ENCODE data around the gene PDZD8. TPM values are rescaled to one million over a fixed set of nuclear protein-coding genes. Genes with fewer than 3 reads are reported as not detected.

The PDZD8 gene
- total RNA-seq, 1 donor from 2014 or later, result 31.3 TPM

- peaks cover 73% of the 10 kb centered on the region for H3K79me2 ChIP-seq (ENCODE audit: insufficient read depth, low read length)
Observed at GRCh38 chr10:117334926-117335325, 40.3 kb downstream of the PDZD8 start.

GRCh38 chr10:117334066-117334465, 41.2 kb downstream of the PDZD8 start:
- no peak overlapping the region for H3K4me2 ChIP-seq (ENCODE audit: low read length)
- H3K36me3 Mint-ChIP-seq (ENCODE audit: low read depth, unreplicated experiment), result peaks cover 1% of the 10 kb centered on the region
- H3K4me1 Mint-ChIP-seq (ENCODE audit: low read depth, unreplicated experiment), result no peaks in the 10 kb centered on the region
- H4K20me1 ChIP-seq (ENCODE audit: insufficient read depth, low read length), result peaks cover 60% of the 10 kb centered on the region
- H3K27ac Mint-ChIP-seq (ENCODE audit: unreplicated experiment), result no peak overlapping the region
- H3K9ac ChIP-seq (ENCODE audit: low read length), result no peak overlapping the region
- no peak overlapping the region for H2AFZ ChIP-seq (ENCODE audit: low read depth, low read length)
- no peak overlapping the region for H3K27ac ChIP-seq (ENCODE audit: low read depth, low read length)
- DNase-seq (ENCODE audit: low read depth), result peak; percentile 12
- peaks cover 70% of the 10 kb centered on the region for H3K79me2 ChIP-seq (ENCODE audit: insufficient read depth, low read length)
- H3K36me3 ChIP-seq (ENCODE audit: insufficient read depth, low read length), result no peaks in the 10 kb centered on the region
- H3K4me3 Mint-ChIP-seq (ENCODE audit: unreplicated experiment), result no peak overlapping the region
- FAIRE-seq, result no peak
- H3K4me1 ChIP-seq (ENCODE audit: insufficient read depth, low read length), result no peaks in the 10 kb centered on the region
- H3K27me3 Mint-ChIP-seq (ENCODE audit: low read depth, unreplicated experiment), result no peaks in the 10 kb centered on the region
- TF ChIP-seq EZH2 (IDR thresholded peaks at IDR 0.05; ENCODE audit: insufficient read depth, low read length), result no peak
- no peak for TF ChIP-seq CTCF (IDR thresholded peaks at IDR 0.05; ENCODE audit: insufficient read depth, low read depth, low read length)
- no peaks in the 10 kb centered on the region for H3K27me3 ChIP-seq (ENCODE audit: insufficient read depth, low read length)
- no peak overlapping the region for H3K4me3 ChIP-seq (ENCODE audit: insufficient read depth, low read depth, low read length)
- H3K9me3 Mint-ChIP-seq (ENCODE audit: unreplicated experiment), result no peaks in the 10 kb centered on the region
- no peaks in the 10 kb centered on the region for H3K9me3 ChIP-seq (ENCODE audit: insufficient read depth, low read depth, low read length)

More at GRCh38 chr10:117334926-117335325, 40.3 kb downstream of the PDZD8 start:
- H3K4me3 Mint-ChIP-seq (ENCODE audit: unreplicated experiment), result no peak overlapping the region
- Histone ChIP-seq H3K27me3 (ENCODE audit: insufficient read depth, low read length) (no peaks in the 10 kb centered on the region), H3K36me3 (ENCODE audit: insufficient read depth, low read length) (peaks cover 7% of the 10 kb centered on the region), H3K9ac (ENCODE audit: low read length) (no peak overlapping the region), H3K4me3 (ENCODE audit: insufficient read depth, low read depth, low read length) (no peak overlapping the region), H3K27ac (ENCODE audit: low read depth, low read length) (no peak overlapping the region), H3K4me1 (ENCODE audit: insufficient read depth, low read length) (no peaks in the 10 kb centered on the region), H3K9me3 (ENCODE audit: insufficient read depth, low read depth, low read length) (no peaks in the 10 kb centered on the region), H3K4me2 (ENCODE audit: low read length) (no peak overlapping the region), H2AFZ (ENCODE audit: low read depth, low read length) (no peak overlapping the region), H4K20me1 (ENCODE audit: insufficient read depth, low read length) (peaks cover 61% of the 10 kb centered on the region)
- FAIRE-seq (no peak), DNase-seq (ENCODE audit: low read depth) (no peak)
- peaks cover 3% of the 10 kb centered on the region for H3K4me1 Mint-ChIP-seq (ENCODE audit: low read depth, unreplicated experiment)
- peaks cover 1% of the 10 kb centered on the region for H3K36me3 Mint-ChIP-seq (ENCODE audit: low read depth, unreplicated experiment)
- H3K27me3 Mint-ChIP-seq (ENCODE audit: low read depth, unreplicated experiment), result no peaks in the 10 kb centered on the region
- no peak overlapping the region for H3K27ac Mint-ChIP-seq (ENCODE audit: unreplicated experiment)
- H3K9me3 Mint-ChIP-seq (ENCODE audit: unreplicated experiment), result no peaks in the 10 kb centered on the region
- TF ChIP-seq CTCF (IDR thresholded peaks at IDR 0.05; ENCODE audit: insufficient read depth, low read depth, low read length) (no peak), EZH2 (IDR thresholded peaks at IDR 0.05; ENCODE audit: insufficient read depth, low read length) (no peak)

- Histone ChIP-seq H3K4me3 (ENCODE audit: insufficient read depth, low read depth, low read length) (no peak overlapping the region), H3K4me2 (ENCODE audit: low read length) (no peak overlapping the region)
- no peaks in the 10 kb centered on the region for H3K9me3 Mint-ChIP-seq (ENCODE audit: unreplicated experiment)
Observed at GRCh38 chr10:117327262-117327661, 48.0 kb downstream of the PDZD8 start.

More at GRCh38 chr10:117327262-117327661, 48.0 kb downstream of the PDZD8 start:
- Histone ChIP-seq H3K27ac (ENCODE audit: low read depth, low read length) (no peak overlapping the region), H2AFZ (ENCODE audit: low read depth, low read length) (no peak overlapping the region), H3K36me3 (ENCODE audit: insufficient read depth, low read length) (no peaks in the 10 kb centered on the region), H3K27me3 (ENCODE audit: insufficient read depth, low read length) (no peaks in the 10 kb centered on the region), H3K9me3 (ENCODE audit: insufficient read depth, low read depth, low read length) (no peaks in the 10 kb centered on the region), H3K79me2 (ENCODE audit: insufficient read depth, low read length) (peaks cover 60% of the 10 kb centered on the region), H3K4me1 (ENCODE audit: insufficient read depth, low read length) (peaks cover 2% of the 10 kb centered on the region), H3K9ac (ENCODE audit: low read length) (no peak overlapping the region), H4K20me1 (ENCODE audit: insufficient read depth, low read length) (peaks cover 79% of the 10 kb centered on the region)
- Mint-ChIP-seq H3K27me3 (ENCODE audit: low read depth, unreplicated experiment) (no peaks in the 10 kb centered on the region), H3K4me1 (ENCODE audit: low read depth, unreplicated experiment) (peaks cover 3% of the 10 kb centered on the region), H3K36me3 (ENCODE audit: low read depth, unreplicated experiment) (peaks cover 1% of the 10 kb centered on the region), H3K4me3 (ENCODE audit: unreplicated experiment) (no peak overlapping the region), H3K27ac (ENCODE audit: unreplicated experiment) (no peak overlapping the region)
- TF ChIP-seq EZH2 (IDR thresholded peaks at IDR 0.05; ENCODE audit: insufficient read depth, low read length), result no peak
- FAIRE-seq (no peak), DNase-seq (ENCODE audit: low read depth) (no peak)
